Activated T-cell treated with anti-CD3 and anti-CD28 coated beads, Interleukin-2, amount 50 U/mL, for 24 hours (primary cell): Measurements from ENCODE around the gene CACNA2D3.

ENCODE experiments used
- DNase-seq: peaks from one replicate; pipeline ENCODE4 v3.0.0-alpha.2; 2020
- H3K27ac Mint-ChIP-seq: 2 replicates; pipeline ENCODE4 v1.8.0; 2020; ENCODE audit warnings: mild to moderate bottlenecking, mixed read lengths
- H3K27me3 Mint-ChIP-seq: 2 replicates; pipeline ENCODE4 v1.8.0; 2020; ENCODE audit warnings: mixed read lengths
- H3K36me3 Mint-ChIP-seq: 2 replicates; pipeline ENCODE4 v1.8.0; 2020; ENCODE audit warnings: low read depth, mixed read lengths
- H3K4me1 Mint-ChIP-seq: 2 replicates; pipeline ENCODE4 v1.8.0; 2020; ENCODE audit warnings: low read depth, mixed read lengths
- H3K4me3 Mint-ChIP-seq: 2 replicates; pipeline ENCODE4 v1.8.0; 2020; ENCODE audit warnings: mild to moderate bottlenecking, moderate library complexity, mixed read lengths
- H3K9me3 Mint-ChIP-seq: 2 replicates; pipeline ENCODE4 v1.8.0; 2020; ENCODE audit warnings: mixed read lengths

CACNA2D3 gene

GRCh38 chr3:54202651-54203248 lies 80.4 kb downstream of the CACNA2D3 start:
- no peaks in the 10 kb centered on the region for H3K9me3 Mint-ChIP-seq
- no peaks in the 10 kb centered on the region for H3K36me3 Mint-ChIP-seq
- no peak for DNase-seq
- no peaks in the 10 kb centered on the region for H3K27me3 Mint-ChIP-seq
- no peak overlapping the region for H3K27ac Mint-ChIP-seq
- H3K4me3 Mint-ChIP-seq: no peak overlapping the region
- H3K4me1 Mint-ChIP-seq: no peaks in the 10 kb centered on the region

GRCh38 chr3:54206874-54207273 lies 84.5 kb downstream of the CACNA2D3 start:
- H3K4me3 Mint-ChIP-seq: no peak overlapping the region
- no peaks in the 10 kb centered on the region for H3K27me3 Mint-ChIP-seq
- no peaks in the 10 kb centered on the region for H3K4me1 Mint-ChIP-seq
- no peaks in the 10 kb centered on the region for H3K36me3 Mint-ChIP-seq
- DNase-seq: no peak
- H3K9me3 Mint-ChIP-seq: peaks cover 7% of the 10 kb centered on the region
- no peak overlapping the region for H3K27ac Mint-ChIP-seq

DNA sequence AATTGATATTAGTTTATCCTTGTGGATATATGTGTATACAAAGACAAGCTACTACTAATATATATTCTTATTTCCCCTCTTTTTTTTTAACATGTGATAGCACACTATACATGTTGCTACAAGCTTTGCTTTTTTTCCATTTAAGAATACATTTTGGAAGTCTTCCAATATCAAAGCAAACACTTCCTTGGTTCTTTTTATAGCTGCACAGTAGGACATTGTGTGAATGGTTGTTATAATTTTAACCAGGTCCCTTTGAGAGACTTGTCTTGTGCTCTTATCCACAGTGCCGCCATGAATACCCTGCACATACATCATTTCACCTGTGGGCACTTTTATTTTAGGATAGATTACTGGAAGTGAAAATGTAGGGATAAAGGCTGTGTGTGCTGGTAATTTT lies 88.7 kb downstream of the CACNA2D3 start:
- Mint-ChIP-seq H3K36me3 (no peaks in the 10 kb centered on the region), H3K27me3 (no peaks in the 10 kb centered on the region)

GRCh38 chr3:54212723-54213122 lies 90.4 kb downstream of the CACNA2D3 start:
- Mint-ChIP-seq H3K36me3 (no peaks in the 10 kb centered on the region), H3K4me3 (no peak overlapping the region), H3K4me1 (no peaks in the 10 kb centered on the region), H3K9me3 (peaks cover 7% of the 10 kb centered on the region), H3K27me3 (no peaks in the 10 kb centered on the region), H3K27ac (no peak overlapping the region)
- no peak for DNase-seq

More for the DNA sequence above, 88.7 kb downstream of the CACNA2D3 start:
- H3K4me3 Mint-ChIP-seq: no peak overlapping the region
- no peaks in the 10 kb centered on the region for H3K4me1 Mint-ChIP-seq
- DNase-seq: no peak
- H3K9me3 Mint-ChIP-seq: peaks cover 7% of the 10 kb centered on the region
- no peak overlapping the region for H3K27ac Mint-ChIP-seq

GRCh38 chr3:54213907-54214306 lies 91.6 kb downstream of the CACNA2D3 start:
- Mint-ChIP-seq H3K4me1 (no peaks in the 10 kb centered on the region), H3K27me3 (no peaks in the 10 kb centered on the region), H3K9me3 (peaks cover 4% of the 10 kb centered on the region), H3K36me3 (no peaks in the 10 kb centered on the region), H3K27ac (no peak overlapping the region), H3K4me3 (no peak overlapping the region)
- DNase-seq: no peak

DNA sequence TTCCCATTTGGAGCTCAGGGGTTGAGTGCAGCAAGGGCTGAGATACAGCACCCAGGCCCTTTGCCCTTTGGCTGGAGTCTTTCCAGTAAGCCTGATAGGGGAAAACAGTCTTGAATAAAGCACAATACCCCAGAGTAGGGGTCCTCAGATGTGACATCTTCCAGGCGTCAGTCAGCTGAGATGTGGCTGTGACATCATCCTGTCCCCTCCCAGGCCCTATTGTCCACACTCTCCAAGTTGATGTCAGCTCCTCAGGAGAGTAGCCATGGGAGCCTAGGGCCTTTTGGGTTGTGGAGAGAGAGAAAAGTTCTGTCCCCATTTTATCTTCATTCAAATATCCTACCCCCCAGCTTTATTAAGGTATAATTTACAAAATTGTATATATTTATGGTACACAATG lies 92.5 kb downstream of the CACNA2D3 start:
- no peak for DNase-seq
- H3K27ac Mint-ChIP-seq: no peak overlapping the region
- H3K4me1 Mint-ChIP-seq: no peaks in the 10 kb centered on the region
- no peaks in the 10 kb centered on the region for H3K27me3 Mint-ChIP-seq
- no peak overlapping the region for H3K4me3 Mint-ChIP-seq
- H3K36me3 Mint-ChIP-seq: no peaks in the 10 kb centered on the region
- H3K9me3 Mint-ChIP-seq: no peaks in the 10 kb centered on the region

GRCh38 chr3:54215521-54215920 lies 93.2 kb downstream of the CACNA2D3 start:
- H3K9me3 Mint-ChIP-seq: no peaks in the 10 kb centered on the region
- H3K4me3 Mint-ChIP-seq: no peak overlapping the region
- H3K36me3 Mint-ChIP-seq: no peaks in the 10 kb centered on the region

GRCh38 chr3:54217828-54218227 lies 95.5 kb downstream of the CACNA2D3 start:
- H3K4me1 Mint-ChIP-seq: no peaks in the 10 kb centered on the region
- no peak overlapping the region for H3K4me3 Mint-ChIP-seq
- H3K27me3 Mint-ChIP-seq: no peaks in the 10 kb centered on the region
- H3K36me3 Mint-ChIP-seq: no peaks in the 10 kb centered on the region
- no peaks in the 10 kb centered on the region for H3K9me3 Mint-ChIP-seq
- H3K27ac Mint-ChIP-seq: no peak overlapping the region
- DNase-seq: no peak

More at GRCh38 chr3:54215521-54215920, 93.2 kb downstream of the CACNA2D3 start:
- no peak for DNase-seq
- no peaks in the 10 kb centered on the region for H3K4me1 Mint-ChIP-seq
- no peak overlapping the region for H3K27ac Mint-ChIP-seq
- no peaks in the 10 kb centered on the region for H3K27me3 Mint-ChIP-seq

GRCh38 chr3:54222316-54222715 lies 100.0 kb downstream of the CACNA2D3 start:
- Mint-ChIP-seq H3K36me3 (no peaks in the 10 kb centered on the region), H3K4me3 (no peak overlapping the region), H3K27me3 (no peaks in the 10 kb centered on the region), H3K4me1 (no peaks in the 10 kb centered on the region), H3K27ac (no peak overlapping the region), H3K9me3 (no peaks in the 10 kb centered on the region)
- no peak for DNase-seq

- Mint-ChIP-seq H3K4me1 (no peaks in the 10 kb centered on the region), H3K36me3 (no peaks in the 10 kb centered on the region), H3K9me3 (no peaks in the 10 kb centered on the region), H3K27ac (no peak overlapping the region), H3K27me3 (no peaks in the 10 kb centered on the region), H3K4me3 (no peak overlapping the region)
- DNase-seq: no peak
Measured at GRCh38 chr3:54223063-54223462, 100.7 kb downstream of the CACNA2D3 start.

DNA sequence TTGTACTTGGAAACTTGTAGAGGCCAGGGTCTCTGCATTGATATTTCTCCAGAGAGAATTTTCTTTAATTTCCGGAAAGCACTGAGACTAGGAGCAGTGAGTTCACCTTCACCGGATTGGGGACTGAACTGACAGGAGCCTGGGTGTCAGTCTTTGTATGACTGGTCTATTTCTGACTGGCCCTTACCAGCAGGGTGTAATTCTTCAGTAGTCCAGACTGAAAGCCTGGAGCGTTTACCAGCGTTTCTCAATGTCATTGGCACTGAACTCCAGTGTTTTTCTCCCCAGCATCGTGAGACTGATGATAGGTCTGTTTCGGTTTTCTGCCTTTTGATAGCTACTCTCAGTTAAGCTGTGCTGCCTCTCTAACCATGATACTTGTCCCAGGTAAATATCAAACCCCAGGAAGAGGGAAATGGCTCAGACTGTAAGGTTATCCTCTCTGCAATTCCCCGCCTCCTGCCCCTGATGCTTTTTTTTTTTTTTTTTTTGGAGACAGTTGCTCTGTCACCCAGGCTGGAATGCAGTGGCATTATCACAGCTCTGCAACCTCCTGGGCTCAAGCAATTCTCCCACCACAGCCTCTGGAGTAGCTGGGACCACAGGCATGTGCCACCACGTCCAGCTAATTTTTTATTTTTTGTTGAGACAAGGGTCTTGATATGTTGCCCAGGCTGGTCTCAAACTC lies 103.6 kb downstream of the CACNA2D3 start:
- DNase-seq: no peak
- Mint-ChIP-seq H3K27ac (no peak overlapping the region), H3K4me1 (no peaks in the 10 kb centered on the region), H3K4me3 (no peak overlapping the region), H3K27me3 (no peaks in the 10 kb centered on the region), H3K36me3 (no peaks in the 10 kb centered on the region), H3K9me3 (no peaks in the 10 kb centered on the region)

GRCh38 chr3:54228806-54229205 lies 106.5 kb downstream of the CACNA2D3 start:
- Mint-ChIP-seq H3K27ac (no peak overlapping the region), H3K27me3 (peaks cover 6% of the 10 kb centered on the region), H3K4me3 (no peak overlapping the region), H3K36me3 (no peaks in the 10 kb centered on the region), H3K4me1 (no peaks in the 10 kb centered on the region), H3K9me3 (no peaks in the 10 kb centered on the region)
- no peak for DNase-seq

DNA sequence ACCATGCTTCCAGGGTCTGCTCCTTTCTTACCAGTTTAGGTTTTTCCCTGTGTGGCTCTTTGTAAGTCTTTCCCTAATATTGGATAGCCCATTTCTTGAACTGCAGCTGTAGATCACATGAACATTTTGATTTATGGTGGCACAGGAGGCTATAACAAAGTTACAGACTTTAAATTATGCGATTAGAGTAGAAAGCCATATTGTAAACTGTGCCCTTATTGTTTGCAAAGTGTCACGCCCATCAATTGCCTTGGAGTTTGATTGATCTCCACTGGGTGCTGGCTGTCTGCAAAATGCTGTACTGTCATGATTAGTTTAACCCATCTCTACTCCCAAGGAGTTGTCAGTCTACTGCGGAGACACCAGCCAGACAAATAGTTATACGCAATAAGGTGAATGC lies 110.3 kb downstream of the CACNA2D3 start:
- Mint-ChIP-seq H3K4me3 (no peak overlapping the region), H3K9me3 (no peaks in the 10 kb centered on the region), H3K4me1 (no peaks in the 10 kb centered on the region), H3K27me3 (peaks cover 6% of the 10 kb centered on the region), H3K27ac (no peak overlapping the region), H3K36me3 (no peaks in the 10 kb centered on the region)
- no peak for DNase-seq

- Mint-ChIP-seq H3K27me3 (peaks cover 6% of the 10 kb centered on the region), H3K4me3 (no peak overlapping the region), H3K9me3 (no peaks in the 10 kb centered on the region), H3K27ac (no peak overlapping the region), H3K4me1 (no peaks in the 10 kb centered on the region), H3K36me3 (no peaks in the 10 kb centered on the region)
- no peak for DNase-seq
Measured at GRCh38 chr3:54235998-54236397, 113.6 kb downstream of the CACNA2D3 start.

GRCh38 chr3:54237109-54237508 lies 114.8 kb downstream of the CACNA2D3 start:
- Mint-ChIP-seq H3K27ac (no peak overlapping the region), H3K4me1 (no peaks in the 10 kb centered on the region)

More at GRCh38 chr3:54237109-54237508, 114.8 kb downstream of the CACNA2D3 start:
- DNase-seq: no peak
- H3K4me3 Mint-ChIP-seq: no peak overlapping the region
- peaks cover 6% of the 10 kb centered on the region for H3K27me3 Mint-ChIP-seq
- H3K9me3 Mint-ChIP-seq: no peaks in the 10 kb centered on the region
- no peaks in the 10 kb centered on the region for H3K36me3 Mint-ChIP-seq
